ENCODE measurements around the gene ATG101.

DNA sequence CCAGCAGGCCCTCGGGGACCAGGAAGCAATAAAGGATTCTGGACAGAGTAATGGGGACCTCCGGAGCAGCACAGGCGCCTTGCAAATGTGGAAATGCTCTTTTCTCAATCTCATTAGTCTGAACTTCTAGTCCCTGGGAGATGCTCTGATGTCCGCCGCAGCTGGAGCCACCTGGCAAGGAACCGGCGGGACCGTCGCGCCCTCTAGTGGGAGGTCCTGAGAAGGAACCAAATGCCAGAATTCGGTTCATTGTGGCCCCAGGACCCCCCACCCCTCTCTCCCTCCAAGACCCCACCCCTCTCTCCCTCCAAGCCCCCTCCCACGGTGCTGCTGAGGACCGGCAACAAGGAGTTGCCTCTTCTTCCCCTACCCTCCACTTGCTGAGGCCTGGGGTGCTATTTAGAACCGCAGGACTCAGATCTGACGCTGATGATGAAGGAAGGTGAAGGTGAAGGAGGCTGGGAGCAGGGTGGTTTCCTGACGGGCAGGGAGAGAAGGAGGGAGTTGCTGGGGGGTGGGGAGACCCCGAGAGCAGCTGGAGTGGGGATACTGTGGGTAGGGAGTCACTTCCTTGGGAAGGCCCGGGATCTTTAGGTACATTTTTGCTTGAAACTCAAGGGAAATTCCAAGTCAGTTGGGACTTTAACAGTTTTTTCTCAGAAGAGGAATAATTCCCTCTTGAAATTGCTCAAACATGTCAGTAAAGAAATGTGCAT is 52.2 kb downstream of the ATG101 start:
- TF ChIP-seq, protein P1, sequence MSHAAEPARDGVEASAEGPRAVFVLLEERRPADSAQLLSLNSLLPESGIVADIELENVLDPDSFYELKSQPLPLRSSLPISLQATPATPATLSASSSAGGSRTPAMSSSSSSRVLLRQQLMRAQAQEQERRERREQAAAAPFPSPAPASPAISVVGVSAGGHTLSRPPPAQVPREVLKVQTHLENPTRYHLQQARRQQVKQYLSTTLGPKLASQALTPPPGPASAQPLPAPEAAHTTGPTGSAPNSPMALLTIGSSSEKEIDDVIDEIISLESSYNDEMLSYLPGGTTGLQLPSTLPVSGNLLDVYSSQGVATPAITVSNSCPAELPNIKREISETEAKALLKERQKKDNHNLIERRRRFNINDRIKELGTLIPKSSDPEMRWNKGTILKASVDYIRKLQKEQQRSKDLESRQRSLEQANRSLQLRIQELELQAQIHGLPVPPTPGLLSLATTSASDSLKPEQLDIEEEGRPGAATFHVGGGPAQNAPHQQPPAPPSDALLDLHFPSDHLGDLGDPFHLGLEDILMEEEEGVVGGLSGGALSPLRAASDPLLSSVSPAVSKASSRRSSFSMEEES (CRISPR knock-in tag; IDR thresholded peaks at IDR 0.05) = no peak
- TF ChIP-seq SIN3A (IDR thresholded peaks at IDR 0.05; ENCODE audit: borderline replicate concordance, low read depth, low read length) (no peak), ZNF274 (CRISPR knock-in tag; IDR thresholded peaks at IDR 0.05) (no peak), ZNF616 (CRISPR knock-in tag; IDR thresholded peaks at IDR 0.05; ENCODE audit: low read depth) (no peak)

All from HepG2 (cell line).